ENCODE measurements around the gene RPS15.

DNA sequence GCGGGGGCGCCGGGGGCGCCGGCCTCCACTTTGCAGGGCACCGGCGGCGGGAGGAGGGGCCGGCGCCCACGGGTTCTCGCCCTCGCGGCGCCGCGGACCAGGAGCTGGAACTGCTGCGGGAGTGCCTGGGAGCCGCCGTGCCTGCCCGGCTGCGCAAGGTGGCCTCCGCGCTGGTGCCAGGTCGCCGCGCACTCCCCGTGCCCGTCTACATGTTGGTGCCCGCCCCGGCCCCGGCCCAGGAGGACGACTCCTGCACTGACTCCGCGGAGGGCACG lies 29.0 kb downstream of the RPS15 start:
- no peak for TF ChIP-seq POLR2A (IDR thresholded peaks at IDR 0.05)
- TF ChIP-seq, protein P1, sequence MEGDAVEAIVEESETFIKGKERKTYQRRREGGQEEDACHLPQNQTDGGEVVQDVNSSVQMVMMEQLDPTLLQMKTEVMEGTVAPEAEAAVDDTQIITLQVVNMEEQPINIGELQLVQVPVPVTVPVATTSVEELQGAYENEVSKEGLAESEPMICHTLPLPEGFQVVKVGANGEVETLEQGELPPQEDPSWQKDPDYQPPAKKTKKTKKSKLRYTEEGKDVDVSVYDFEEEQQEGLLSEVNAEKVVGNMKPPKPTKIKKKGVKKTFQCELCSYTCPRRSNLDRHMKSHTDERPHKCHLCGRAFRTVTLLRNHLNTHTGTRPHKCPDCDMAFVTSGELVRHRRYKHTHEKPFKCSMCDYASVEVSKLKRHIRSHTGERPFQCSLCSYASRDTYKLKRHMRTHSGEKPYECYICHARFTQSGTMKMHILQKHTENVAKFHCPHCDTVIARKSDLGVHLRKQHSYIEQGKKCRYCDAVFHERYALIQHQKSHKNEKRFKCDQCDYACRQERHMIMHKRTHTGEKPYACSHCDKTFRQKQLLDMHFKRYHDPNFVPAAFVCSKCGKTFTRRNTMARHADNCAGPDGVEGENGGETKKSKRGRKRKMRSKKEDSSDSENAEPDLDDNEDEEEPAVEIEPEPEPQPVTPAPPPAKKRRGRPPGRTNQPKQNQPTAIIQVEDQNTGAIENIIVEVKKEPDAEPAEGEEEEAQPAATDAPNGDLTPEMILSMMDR (IDR thresholded peaks at IDR 0.05), result no peak

All from right lobe of liver (tissue), 4 donors.